Measurements from ENCODE around the gene OLR1.

OLR1 gene

GRCh38 chr12:10147714-10148403 lies 24.1 kb downstream of the OLR1 start:
- DNase-seq (ENCODE audit: extremely low read depth, low read depth): no peak
- no peak for TF ChIP-seq CTCF (IDR thresholded peaks at IDR 0.05; ENCODE audit: low read depth, low read length)

- no peak for DNase-seq (ENCODE audit: extremely low read depth, low read depth)
- TF ChIP-seq CTCF (IDR thresholded peaks at IDR 0.05; ENCODE audit: low read depth, low read length): no peak
Observed at GRCh38 chr12:10142976-10143589, 28.8 kb downstream of the OLR1 start.

- TF ChIP-seq CTCF (IDR thresholded peaks at IDR 0.05; ENCODE audit: low read depth, low read length): peak; percentile 38
- DNase-seq (ENCODE audit: extremely low read depth, low read depth): peak; percentile 25
Observed at GRCh38 chr12:10140001-10140400, 31.9 kb downstream of the OLR1 start.

GRCh38 chr12:10136637-10137205 lies 35.2 kb downstream of the OLR1 start:
- TF ChIP-seq CTCF (IDR thresholded peaks at IDR 0.05; ENCODE audit: low read depth, low read length): no peak
- no peak for DNase-seq (ENCODE audit: extremely low read depth, low read depth)

- TF ChIP-seq CTCF (IDR thresholded peaks at IDR 0.05; ENCODE audit: low read depth, low read length): no peak
- no peak for DNase-seq (ENCODE audit: extremely low read depth, low read depth)
Observed at GRCh38 chr12:10135126-10135525, 36.8 kb downstream of the OLR1 start.

GRCh38 chr12:10132850-10133370 lies 39.0 kb downstream of the OLR1 start:
- no peak for DNase-seq (ENCODE audit: extremely low read depth, low read depth)
- no peak for TF ChIP-seq CTCF (IDR thresholded peaks at IDR 0.05; ENCODE audit: low read depth, low read length)

- TF ChIP-seq CTCF (IDR thresholded peaks at IDR 0.05; ENCODE audit: low read depth, low read length): no peak
- no peak for DNase-seq (ENCODE audit: extremely low read depth, low read depth)
Observed at GRCh38 chr12:10131111-10131690, 40.7 kb downstream of the OLR1 start.
